VCaP (cell line): ENCODE data around the gene ANKRD22.

Experiments
- H3K27ac ChIP-seq: fragments of 450-650 bp; 2 replicates; pipeline ENCODE4 v1.5.1; 2017
- TF ChIP-seq, protein P1 (sequence below): fragments of 450-650 bp; conservative IDR thresholded peaks from 2 replicates; pipeline ENCODE4 v1.5.1; 2017; ENCODE audit warnings: mild to moderate bottlenecking, moderate library complexity

The ANKRD22 gene

DNA sequence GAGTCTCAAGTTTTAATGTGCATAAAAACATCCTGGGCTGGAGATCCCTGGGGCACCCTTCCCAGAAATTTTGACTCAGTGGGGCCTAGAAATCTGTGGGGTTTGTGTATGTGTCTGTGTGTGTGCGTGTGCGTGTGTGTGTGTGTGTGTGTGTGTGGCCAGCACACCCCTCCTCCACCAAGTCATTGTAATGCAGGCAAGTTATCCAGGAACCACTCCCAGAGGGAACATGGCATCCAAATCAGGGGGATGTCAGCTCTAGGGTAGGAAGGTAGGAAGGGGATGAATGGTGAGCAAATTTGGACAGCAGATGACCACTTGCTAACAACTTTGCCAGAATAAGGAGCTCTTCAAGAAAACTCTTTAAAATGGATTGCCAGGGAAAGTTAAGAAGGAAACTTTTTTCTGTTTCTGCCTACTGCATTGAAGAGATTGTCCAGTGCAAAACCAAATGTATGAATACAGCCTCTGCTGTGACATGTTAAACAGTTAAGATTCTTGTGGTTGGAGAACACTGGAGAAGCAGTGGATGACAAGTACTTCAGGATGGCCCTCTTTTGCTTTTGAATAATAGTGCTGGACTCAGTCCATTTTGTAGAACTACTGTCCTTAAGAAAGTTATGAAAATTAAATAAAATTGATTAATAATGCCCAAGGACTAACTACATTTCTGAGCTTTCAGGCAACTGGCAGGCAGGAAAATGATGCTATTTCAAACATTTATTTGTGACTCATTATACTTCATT, 40.8 kb upstream of the ANKRD22 start:
- TF ChIP-seq, protein P1, sequence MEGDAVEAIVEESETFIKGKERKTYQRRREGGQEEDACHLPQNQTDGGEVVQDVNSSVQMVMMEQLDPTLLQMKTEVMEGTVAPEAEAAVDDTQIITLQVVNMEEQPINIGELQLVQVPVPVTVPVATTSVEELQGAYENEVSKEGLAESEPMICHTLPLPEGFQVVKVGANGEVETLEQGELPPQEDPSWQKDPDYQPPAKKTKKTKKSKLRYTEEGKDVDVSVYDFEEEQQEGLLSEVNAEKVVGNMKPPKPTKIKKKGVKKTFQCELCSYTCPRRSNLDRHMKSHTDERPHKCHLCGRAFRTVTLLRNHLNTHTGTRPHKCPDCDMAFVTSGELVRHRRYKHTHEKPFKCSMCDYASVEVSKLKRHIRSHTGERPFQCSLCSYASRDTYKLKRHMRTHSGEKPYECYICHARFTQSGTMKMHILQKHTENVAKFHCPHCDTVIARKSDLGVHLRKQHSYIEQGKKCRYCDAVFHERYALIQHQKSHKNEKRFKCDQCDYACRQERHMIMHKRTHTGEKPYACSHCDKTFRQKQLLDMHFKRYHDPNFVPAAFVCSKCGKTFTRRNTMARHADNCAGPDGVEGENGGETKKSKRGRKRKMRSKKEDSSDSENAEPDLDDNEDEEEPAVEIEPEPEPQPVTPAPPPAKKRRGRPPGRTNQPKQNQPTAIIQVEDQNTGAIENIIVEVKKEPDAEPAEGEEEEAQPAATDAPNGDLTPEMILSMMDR, result no peak
- H3K27ac ChIP-seq, result no peak overlapping the region

DNA sequence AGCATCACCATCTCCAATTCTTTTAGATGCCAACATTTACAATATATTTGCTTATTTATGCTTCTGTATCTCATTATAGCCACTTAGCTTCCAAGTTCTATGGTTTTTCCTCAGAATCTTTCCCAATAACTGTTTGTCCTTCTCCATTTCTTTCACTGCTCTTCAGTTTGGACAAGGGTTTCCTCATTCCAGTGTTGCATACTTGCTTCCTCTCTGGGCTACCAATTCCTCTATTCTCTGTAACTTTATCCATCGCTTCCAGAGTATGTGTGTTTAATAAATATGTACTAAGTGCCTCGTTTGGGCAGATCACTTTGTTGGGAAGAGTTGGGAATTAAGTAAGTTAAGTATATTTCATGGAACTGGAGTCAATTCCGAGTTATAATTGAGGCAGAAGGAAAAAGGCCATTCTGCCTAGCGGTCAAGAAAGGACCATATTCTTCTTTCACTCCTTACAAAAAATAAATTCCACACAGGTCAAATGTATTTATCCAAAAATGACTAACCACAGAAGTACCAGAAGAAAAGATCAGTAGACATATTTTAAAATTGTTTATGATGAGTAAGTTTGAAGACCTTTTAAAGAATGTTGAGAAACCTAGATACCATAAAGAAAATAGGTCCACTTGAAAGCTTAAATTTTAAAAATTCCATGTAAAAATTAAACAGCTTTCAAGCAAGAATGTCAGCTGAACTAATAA, 39.2 kb upstream of the ANKRD22 start:
- H3K27ac ChIP-seq, result no peak overlapping the region
- TF ChIP-seq, protein P1, result no peak

DNA sequence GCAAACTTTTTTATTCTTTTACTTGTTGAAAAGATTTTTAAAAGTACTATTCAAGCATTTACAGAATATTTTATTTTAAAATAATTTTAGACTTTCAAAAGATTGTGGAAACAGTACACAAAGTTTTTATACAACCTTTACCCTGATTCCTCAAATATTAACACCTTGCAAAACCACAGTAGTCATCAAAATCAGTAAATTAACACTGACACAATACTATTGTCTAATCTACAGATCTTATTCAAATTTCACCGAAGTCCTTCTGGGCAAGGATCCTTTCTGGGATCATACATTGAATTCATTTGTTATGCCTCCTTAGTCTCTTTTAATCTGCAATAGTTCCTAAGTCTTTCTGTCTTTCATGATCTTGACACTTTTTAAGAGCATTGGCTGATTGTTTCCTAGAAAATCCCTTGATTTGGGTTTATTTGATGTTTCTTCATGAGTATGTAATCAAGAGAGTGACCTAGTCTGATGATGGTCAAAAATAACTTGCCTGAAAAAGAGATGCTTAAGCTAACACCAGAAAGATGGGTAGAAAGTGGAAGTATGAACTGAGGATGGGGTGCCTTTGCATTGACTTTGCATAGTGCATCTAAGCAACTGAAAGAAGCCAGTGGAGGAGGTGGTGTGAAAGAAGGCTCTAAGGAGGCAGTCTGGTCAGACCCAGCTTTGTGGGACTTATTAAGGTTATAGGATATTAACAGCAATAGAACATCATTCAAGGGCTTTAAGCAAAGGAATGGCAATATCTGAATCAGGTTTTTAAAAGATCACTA, 38.1 kb upstream of the ANKRD22 start:
- H3K27ac ChIP-seq, result no peak overlapping the region
- TF ChIP-seq, protein P1, result no peak

DNA sequence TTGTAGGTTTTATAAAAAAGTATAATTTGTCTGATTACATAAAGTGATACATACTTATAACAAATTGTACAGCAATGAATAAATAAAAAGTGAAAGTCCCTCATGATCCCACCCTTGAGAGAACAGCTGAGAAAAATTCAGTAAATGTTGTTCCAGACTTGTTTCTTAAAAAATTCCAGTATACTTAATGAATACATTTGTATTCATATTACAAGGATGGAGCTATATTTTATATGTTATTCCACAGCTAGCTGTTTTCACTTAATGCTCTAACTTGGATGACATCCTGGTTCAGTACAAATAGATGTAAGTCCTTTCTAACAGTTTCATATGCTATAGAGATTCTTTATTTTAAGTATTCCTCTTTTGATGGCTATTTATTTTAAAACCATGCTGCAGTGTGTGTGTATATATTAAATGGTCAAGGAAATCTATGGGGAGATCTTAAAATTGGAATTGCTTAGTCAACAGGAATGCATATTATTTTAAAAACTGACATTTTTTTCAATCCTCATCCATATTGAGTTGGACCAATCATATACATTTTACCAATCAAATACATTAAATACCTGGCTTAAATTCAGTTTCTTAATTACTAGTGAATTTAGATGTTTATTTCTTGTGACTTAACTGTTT, 37.3 kb upstream of the ANKRD22 start:
- TF ChIP-seq, protein P1, result no peak
- H3K27ac ChIP-seq, result no peak overlapping the region

DNA sequence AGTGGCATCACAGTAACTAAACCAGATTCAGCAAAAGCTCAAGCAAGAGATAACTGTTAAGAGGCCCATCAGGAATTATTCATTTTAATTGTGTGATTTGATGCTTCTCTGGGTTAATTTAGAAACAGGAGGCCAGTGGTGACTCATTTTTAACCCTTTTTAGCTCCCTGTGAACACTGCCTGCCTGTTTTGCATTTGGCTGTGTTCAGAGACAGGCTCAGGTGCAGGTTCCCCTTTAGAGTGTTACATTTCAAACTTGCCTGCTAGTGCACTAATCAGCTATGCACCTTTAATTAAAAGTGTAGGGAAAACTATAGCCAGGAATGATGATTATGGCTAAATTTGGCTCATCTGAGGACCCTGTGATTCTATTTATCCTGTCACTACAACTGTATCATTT, 34.9 kb upstream of the ANKRD22 start:
- TF ChIP-seq, protein P1, result no peak
- H3K27ac ChIP-seq, result no peak overlapping the region

DNA sequence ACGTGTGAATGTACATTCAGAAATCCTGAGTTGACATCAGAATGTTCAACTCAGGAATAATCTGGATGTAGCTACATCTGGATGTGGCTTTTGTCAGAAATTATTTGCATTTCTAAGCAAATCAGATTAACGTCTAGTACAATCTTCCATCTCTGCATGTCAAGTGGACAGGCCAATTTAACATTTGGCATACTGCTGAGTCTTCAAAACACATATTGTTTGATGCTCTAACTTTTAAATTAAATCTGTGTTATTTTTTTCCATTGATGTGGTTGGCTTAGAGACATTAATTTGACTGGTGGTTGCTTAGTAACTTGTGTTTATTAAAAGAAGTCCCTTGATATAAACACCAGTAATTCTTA, 31.8 kb upstream of the ANKRD22 start:
- TF ChIP-seq, protein P1, result no peak
- peak overlapping the region; percentile 97 for H3K27ac ChIP-seq

DNA sequence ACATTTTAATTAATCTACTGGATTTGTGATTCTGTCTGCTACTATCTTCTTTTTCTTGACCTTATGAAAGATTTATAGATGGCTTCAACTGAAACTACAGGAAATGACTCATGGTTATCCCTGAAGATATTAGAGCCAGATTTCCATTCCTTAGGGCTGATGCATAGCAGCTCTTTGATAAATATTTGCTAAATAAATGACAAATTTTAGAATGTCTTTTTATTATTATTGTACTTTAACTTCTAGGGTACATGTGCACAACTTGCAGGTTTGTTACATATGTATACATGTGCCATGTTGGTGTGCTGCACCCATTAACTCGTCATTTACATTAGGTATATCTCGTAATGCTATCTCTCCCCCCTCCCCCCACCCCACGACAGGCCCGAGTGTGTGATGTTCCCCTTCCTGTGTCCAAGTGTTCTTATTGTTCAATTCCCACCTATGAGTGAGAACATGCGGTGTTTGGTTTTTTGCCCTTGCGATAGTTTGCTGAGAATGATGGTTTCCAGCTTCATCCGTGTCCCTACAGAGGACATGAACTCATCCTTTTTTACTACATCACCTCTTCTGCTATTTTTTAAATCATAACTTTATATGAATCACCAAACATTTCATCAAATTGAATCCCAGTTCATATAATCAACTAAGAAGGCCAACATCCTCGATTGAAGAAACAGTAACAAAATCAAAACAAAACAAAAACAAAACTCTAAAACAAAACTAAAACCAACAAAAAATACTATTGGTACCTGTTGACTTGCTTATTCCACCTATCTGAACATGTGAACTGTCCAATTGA, 31.2 kb upstream of the ANKRD22 start:
- H3K27ac ChIP-seq, result peak overlapping the region; percentile 97
